HepG2 (cell line): ENCODE measurements around the gene SUSD6. TPM values are rescaled to one million over a fixed set of nuclear protein-coding genes. Genes with fewer than 3 reads are reported as not detected.
A peak's percentile ranks its signal among the peaks of the same experiment; 100 is the strongest.

Experiments used
- ATAC-seq: fragments of 200-7000 bp; cut with Tn5 transposase; 3 replicates; pipeline ENCODE4 v1.9.1; 2020; ENCODE audit warnings: mild to moderate bottlenecking, moderate library complexity
- BruUV-seq: library from RNA; stranded (reverse); fragments of 400-500 nt; replicated peaks from 2 replicates; lab custom pipeline; 2021; lab: Mats Ljungman, UMichigan
- CTCF ChIA-PET: fragments of 300-600 bp; formaldehyde crosslinking; extraction: SDS; loops from one replicate; lab custom pipeline; 2021; ENCODE audit warnings: low total read pairs, inconsistent platforms, low intra/inter-chr PET ratio; lab: Yijun Ruan, JAX
- POLR2A ChIA-PET: fragments of 350-600 bp; sonication (Branson Sonifier 250); formaldehyde crosslinking; loops from one replicate; lab custom pipeline; 2020; ENCODE audit warnings: antibody characterized with exemption, inconsistent platforms; lab: Yijun Ruan, JAX
- DNase-seq: peaks from one replicate; pipeline ENCODE4 v3.0.0-alpha.2; 2015; ENCODE audit warnings: low spot score
- FAIRE-seq: peaks from 3 replicates; lab custom pipeline; 2011; peaks lifted over from hg19 to GRCh38; lab: Jason Lieb, UNC
- H2AFZ ChIP-seq: one replicate; pipeline ENCODE4 v1.6.1; 2011; ENCODE audit warnings: low read length, inconsistent platforms
- H3K27ac ChIP-seq: fragments of 300-600 bp; 3 replicates; pipeline ENCODE4 v1.8.0; 2011; ENCODE audit warnings: mixed run types, mild to moderate bottlenecking, mixed read lengths, low read length, inconsistent platforms; ENCODE audit not compliant: insufficient read depth; ENCODE audit errors: extremely low read length
- H3K27me3 ChIP-seq, 2 experiments: fragments of 200-600 bp in 1 of 2; 2 replicates in 1 of 2; 3 replicates in 1 of 2; pipeline versions ENCODE4 v1.6.0 to v1.8.0; 2011; ENCODE audit warnings: low read length in 2 of 2, mild to moderate bottlenecking in 2 of 2, moderate library complexity in 2 of 2, inconsistent platforms in 1 of 2; ENCODE audit not compliant: insufficient read depth in 2 of 2, control insufficient read depth in 1 of 2
- H3K36me3 ChIP-seq, 2 experiments: fragments of 200-600 bp in 1 of 2; replicated peaks in 1 of 2; 2 replicates in 1 of 2; 3 replicates in 1 of 2; pipeline versions ENCODE4 v1.5.1 to v1.8.0; 2011; ENCODE audit warnings: low read length in 2 of 2, inconsistent platforms in 1 of 2; ENCODE audit not compliant: insufficient read depth in 2 of 2, control insufficient read depth in 1 of 2
- H3K4me1 ChIP-seq: 2 replicates; pipeline ENCODE4 v1.5.1; 2012; ENCODE audit warnings: low read length, inconsistent platforms; ENCODE audit not compliant: insufficient read depth
- H3K4me2 ChIP-seq: 2 replicates; pipeline ENCODE4 v1.6.0; 2011; ENCODE audit warnings: low read depth, low read length, inconsistent platforms
- H3K4me3 ChIP-seq, 3 experiments: fragments of 200-600 bp in 1 of 3; sonication (generic), shearing (Covaris generic) in 1 of 3; replicated peaks in 1 of 3; 2 replicates each; pipeline ENCODE4 v1.5.1; 2011 to 2016; ENCODE audit warnings: low read length in 3 of 3, inconsistent platforms in 2 of 3, low read depth in 2 of 3, mild to moderate bottlenecking in 2 of 3, control low read depth in 1 of 3, mixed read lengths in 1 of 3; ENCODE audit not compliant: insufficient read depth in 1 of 3
- H3K79me2 ChIP-seq: one replicate; pipeline ENCODE4 v1.6.1; 2011; ENCODE audit warnings: low read length, inconsistent platforms; ENCODE audit not compliant: insufficient read depth
- H3K9ac ChIP-seq: 2 replicates; pipeline ENCODE4 v1.6.0; 2011; ENCODE audit warnings: mild to moderate bottlenecking, low read depth, low read length, inconsistent platforms; ENCODE audit not compliant: insufficient read depth
- H3K9me3 ChIP-seq: 2 replicates; pipeline ENCODE4 v1.5.1; 2012; ENCODE audit warnings: mild to moderate bottlenecking, low read length
- H4K20me1 ChIP-seq: 2 replicates; pipeline ENCODE4 v1.6.0; 2011; ENCODE audit warnings: inconsistent platforms, mild to moderate bottlenecking, low read length, moderate library complexity; ENCODE audit not compliant: insufficient read depth
- FOXC1 ChIP-seq: sonication (generic); formaldehyde crosslinking; IDR thresholded peaks from 2 replicates; pipeline ENCODE4 v1.8.0; 2022; ENCODE audit warnings: mild to moderate bottlenecking, missing genetic modification reagents, borderline replicate concordance
- GLMP ChIP-seq: sonication (generic); formaldehyde crosslinking; IDR thresholded peaks from 2 replicates; pipeline ENCODE4 v1.9.0; 2021; ENCODE audit warnings: missing genetic modification reagents, mild to moderate bottlenecking, borderline replicate concordance
- HNRNPK ChIP-seq: fragments of 200-400 bp; formaldehyde crosslinking; IDR thresholded peaks from 2 replicates; pipeline ENCODE4 v1.6.1; 2018; ENCODE audit warnings: low read length, low read depth, moderate library complexity, mild to moderate bottlenecking; ENCODE audit not compliant: poor library complexity, severe bottlenecking
- HOMEZ ChIP-seq: IDR thresholded peaks from 2 replicates; pipeline ENCODE4 v1.6.1; 2016; ENCODE audit warnings: low read depth
- MLX ChIP-seq: IDR thresholded peaks from 2 replicates; pipeline ENCODE4 v1.6.1; 2016
- MTF1 ChIP-seq: sonication (generic); formaldehyde crosslinking; IDR thresholded peaks from 2 replicates; pipeline ENCODE4 v1.5.0; 2020; ENCODE audit warnings: missing genetic modification reagents
- NR2F1 ChIP-seq, 2 experiments: fragments of 450-650 bp in 1 of 2; formaldehyde crosslinking in 1 of 2; IDR thresholded peaks; 2 replicates each; pipeline versions ENCODE4 v1.5.0 to v1.6.1; 2016 to 2020; ENCODE audit warnings: mild to moderate bottlenecking in 1 of 2, missing compliant biosample characterization in 1 of 2, missing genetic modification reagents in 1 of 2, moderate library complexity in 1 of 2
- SAP130 ChIP-seq: IDR thresholded peaks from 2 replicates; pipeline ENCODE4 v1.6.1; 2016; ENCODE audit warnings: low read depth
- SOX6 ChIP-seq, 2 experiments: fragments of 450-650 bp in 1 of 2; sonication (generic) in 1 of 2; formaldehyde crosslinking in 1 of 2; IDR thresholded peaks; 2 replicates each; pipeline versions ENCODE4 v1.4.0 to v1.6.1; 2017 to 2020; ENCODE audit warnings: antibody characterized with exemption in 1 of 2, mild to moderate bottlenecking in 1 of 2, missing genetic modification reagents in 1 of 2
- TFAP4 ChIP-seq: sonication (generic); IDR thresholded peaks from 2 replicates; pipeline ENCODE4 v1.6.1; 2016; ENCODE audit warnings: low read depth, borderline replicate concordance
- ZBTB4 ChIP-seq: sonication (generic); formaldehyde crosslinking; IDR thresholded peaks from 2 replicates; pipeline ENCODE4 v1.4.0; 2020; ENCODE audit warnings: missing genetic modification reagents, mild to moderate bottlenecking, borderline replicate concordance
- ZMYM3 ChIP-seq: sonication (generic); formaldehyde crosslinking; IDR thresholded peaks from 2 replicates; pipeline ENCODE4 v1.5.1; 2020; ENCODE audit warnings: mild to moderate bottlenecking, missing genetic modification reagents
- ZNF468 ChIP-seq: sonication (generic); formaldehyde crosslinking; IDR thresholded peaks from 2 replicates; pipeline ENCODE4 v1.8.0; 2022; ENCODE audit warnings: mild to moderate bottlenecking, moderate library complexity, missing genetic modification reagents
- ZNF510 ChIP-seq: sonication (generic); formaldehyde crosslinking; IDR thresholded peaks from 2 replicates; pipeline ENCODE4 v1.4.0; 2020; ENCODE audit warnings: low read depth, mild to moderate bottlenecking, missing genetic modification reagents
- ZNF75D ChIP-seq: sonication (generic); formaldehyde crosslinking; IDR thresholded peaks from 2 replicates; pipeline ENCODE4 v1.8.1; 2023; ENCODE audit warnings: missing genetic modification reagents, mild to moderate bottlenecking, borderline replicate concordance
- ZNF780A ChIP-seq: sonication (generic); formaldehyde crosslinking; IDR thresholded peaks from 2 replicates; pipeline ENCODE4 v1.8.0; 2022; ENCODE audit warnings: mild to moderate bottlenecking, missing genetic modification reagents, moderate library complexity
- ZNF83 ChIP-seq: sonication (generic); formaldehyde crosslinking; IDR thresholded peaks from 2 replicates; pipeline ENCODE4 v1.4.0; 2020; ENCODE audit warnings: missing genetic modification reagents, mild to moderate bottlenecking, borderline replicate concordance
- WGBS: methylation state at CpG from one replicate; pipeline ENCODE4 v1.1.6; 2017; ENCODE audit warnings: low lambda C conversion rate; 5-methylcytosine and 5-hydroxymethylcytosine counted together
- in situ Hi-C: cut with HindIII; loops from 2 replicates; pipeline ENCODE4 v1.10.0; 2017; ENCODE audit warnings: low pct_unique_long_range_greater_than_20kb; ENCODE audit not compliant: extremely low pct_ligation_motif_present
- intact Hi-C: fragments of 100-400 bp; cut with micrococcal nuclease; formaldehyde crosslinking; loops from one replicate; pipeline ENCODE4 v1.10.0; 2022; ENCODE audit not compliant: unreplicated experiment
- polyA plus RNA-seq, 8 experiments: library from polyadenylated mRNA; depleted of rRNA in 3 of 8; stranded (reverse) in 7 of 8; unstranded in 1 of 8; fragments of >200 nt; fragmentation: Illumina TruSeq in 4 of 8; extraction: Trizol in 4 of 8; gene quantifications; 2 replicates each; pipeline versions ENCODE4 v1.2.1 to v1.2.3, GENCODE V29; 2011 to 2016; ENCODE audit warnings: low read depth in 4 of 8, missing spikeins in 1 of 8, mixed read lengths in 1 of 8; ENCODE audit not compliant: insufficient read depth in 1 of 8
- total RNA-seq, 5 experiments: library from RNA; depleted of rRNA; stranded (reverse); fragments of >200 nt; fragmentation: Illumina TruSeq; extraction: Trizol; gene quantifications; 2 replicates each; pipeline ENCODE4 v1.2.3, GENCODE V29; 2016; ENCODE audit warnings: low read depth in 1 of 5

SUSD6 gene
- total and polyA plus RNA-seq, 2 of the 13 experiments (the other 11 are each of a cell fraction or from before 2014, with no cell fraction given) = 7.2 to 7.4 TPM

- H3K4me1 ChIP-seq = peaks cover 72% of the 10 kb centered on the region
- intact Hi-C loops (loop anchor here (5.0 kb wide), 1 partner anchor 101 kb away; no protein-coding TSS in a partner anchor), in situ Hi-C loops (no loop called here)
- no peak for DNase-seq
- H3K27me3 ChIP-seq = no peaks in the 10 kb centered on the region; a peak in 1 of 5 replicates
- peak overlapping the region; percentile 55 to 83 (median 77) for H3K4me3 ChIP-seq
- no TSS peak for BruUV-seq
- no peaks in the 10 kb centered on the region for H3K9me3 ChIP-seq
- peak overlapping the region; percentile 93 for H2AFZ ChIP-seq
- H3K27ac ChIP-seq = no peak overlapping the region
- H3K9ac ChIP-seq = peak overlapping the region; percentile 53
- H3K4me2 ChIP-seq = peak overlapping the region; percentile 99
- ChIA-PET POLR2A (interaction anchor here (0.6 to 1.2 kb wide), 6 partner anchors 37 to 88 kb away, joined by 3 to 5 read pairs (median 3); no protein-coding TSS in a partner anchor), CTCF (no interaction called here)
- H4K20me1 ChIP-seq = no peaks in the 10 kb centered on the region
- peaks cover 28% of the 10 kb centered on the region for H3K79me2 ChIP-seq
- no peak for FAIRE-seq
- no peak for ATAC-seq
- no peaks in the 10 kb centered on the region; a peak in 1 of 5 replicates for H3K36me3 ChIP-seq
- WGBS = 0% methylated on average over 4 of the region's 8 CpGs
- peak; percentile 61; the same call in 1 of the 2 replicates for TF ChIP-seq ZMYM3
- no peak for TF ChIP-seq HNRNPK
- TF ChIP-seq ZNF75D = no peak
- no peak for TF ChIP-seq ZNF83 (CRISPR knock-in tag)
- TF ChIP-seq ZBTB4 = no peak
- TF ChIP-seq SOX6 (IDR thresholded peaks at IDR 0.05) = no peak
- 0 out of 2 replicates have a peak, but pooled peaks have one; percentile 2 for TF ChIP-seq SOX6 (CRISPR knock-in tag; IDR thresholded peaks at IDR 0.05)
- TF ChIP-seq SAP130 (CRISPR knock-in tag) = 0 out of 2 replicates have a peak, but pooled peaks have one; percentile 2
- no peak for TF ChIP-seq MLX (CRISPR knock-in tag)
- TF ChIP-seq NR2F1 (CRISPR knock-in tag; IDR thresholded peaks at IDR 0.05) = peak; percentile 45 to 74; a peak in 3 of 4 replicates
- TF ChIP-seq MTF1 (CRISPR knock-in tag) = no peak
- no peak for TF ChIP-seq ZNF780A (CRISPR knock-in tag)
- no peak for TF ChIP-seq ZNF468
- TF ChIP-seq ZNF510 (CRISPR knock-in tag) = no peak
- TF ChIP-seq FOXC1 (CRISPR knock-in tag) = no peak
- TF ChIP-seq GLMP = no peak
- TF ChIP-seq TFAP4 = no peak
- TF ChIP-seq HOMEZ = no peak
Measured at GRCh38 chr14:69610874-69611171, 573 bp upstream of the SUSD6 start.
